Kidney glomerular epithelial cell (primary cell): ENCODE data around the gene GDPD3.
"Not testable (repeated sequence)": the region's sequence is repeated elsewhere in the genome, so short reads cannot be mapped to it uniquely, and the experiment has no call there.

Experiments used
- DNase-seq: peaks from one replicate; lab custom pipeline; 2025; lab: John Stamatoyannopoulos, UW

Gene GDPD3

GRCh38 chr16:30113031-30113710 is at the start of gene GDPD3:
Gene GDPD3 (minus strand): TSS chr16:30113537. CDS start chr16:30113478, 59 bp downstream.
- DNase-seq: no peak

- DNase-seq: no peak
Observed at GRCh38 chr16:30157214-30157613, 43.9 kb upstream of the GDPD3 start.

- DNase-seq: no peak
Observed at GRCh38 chr16:30155188-30155587, 41.9 kb upstream of the GDPD3 start.

GRCh38 chr16:30152517-30152916 is 39.2 kb upstream of the GDPD3 start:
- no peak for DNase-seq

- DNase-seq: no peak
Observed at GRCh38 chr16:30151091-30151490, 37.8 kb upstream of the GDPD3 start.

GRCh38 chr16:30149250-30149930 is 36.1 kb upstream of the GDPD3 start:
- DNase-seq: no peak

DNA sequence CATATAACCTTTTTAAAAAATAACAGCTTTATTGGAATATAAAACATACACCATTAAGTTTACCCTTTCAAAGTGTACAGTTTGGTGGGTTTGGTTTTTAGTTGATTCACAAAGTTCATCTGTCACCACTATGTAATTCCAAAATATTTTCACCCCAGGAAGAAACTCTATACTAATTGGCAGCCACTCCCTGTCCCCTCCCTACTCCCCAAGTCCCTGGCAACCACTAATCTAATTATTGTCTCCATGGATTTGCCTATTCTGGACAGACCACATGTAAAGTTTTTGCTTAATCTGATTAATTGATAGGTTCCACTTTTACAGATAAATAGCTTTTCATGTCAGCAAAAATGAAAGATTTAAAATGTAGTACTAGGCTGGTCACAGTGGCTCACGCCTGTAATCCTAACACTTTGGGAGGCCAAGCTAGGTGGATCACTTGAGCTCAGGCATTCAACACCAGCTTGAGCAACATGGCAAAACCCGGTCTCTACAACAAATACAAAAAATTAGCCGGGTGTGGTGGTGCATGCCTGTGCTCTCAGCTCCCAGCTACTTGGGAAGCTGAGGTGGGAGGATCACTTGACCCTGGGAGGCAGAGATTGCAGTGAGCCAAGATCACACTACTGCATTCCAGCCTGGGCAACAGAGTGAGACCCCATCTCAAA is 34.6 kb upstream of the GDPD3 start:
- no peak for DNase-seq

DNA sequence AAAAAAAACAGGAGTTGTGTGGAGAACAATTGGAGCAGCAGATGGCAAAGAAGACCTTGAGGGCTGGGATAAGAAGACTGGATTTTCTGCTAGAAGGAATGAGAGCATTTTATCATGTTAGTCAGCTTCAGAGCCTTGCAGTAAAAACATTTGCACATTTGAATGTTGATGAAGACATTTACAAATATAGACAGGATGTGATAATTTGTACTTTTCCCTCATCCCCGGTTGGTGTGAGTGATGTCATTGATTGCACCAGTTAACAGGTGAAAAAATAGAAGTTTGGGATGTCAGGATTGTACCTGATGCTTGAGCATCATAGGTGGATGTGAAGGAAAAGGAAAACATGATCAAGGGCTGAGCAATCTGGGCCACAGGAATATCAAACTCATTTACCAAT is 32.3 kb upstream of the GDPD3 start:
- DNase-seq: no peak

DNA sequence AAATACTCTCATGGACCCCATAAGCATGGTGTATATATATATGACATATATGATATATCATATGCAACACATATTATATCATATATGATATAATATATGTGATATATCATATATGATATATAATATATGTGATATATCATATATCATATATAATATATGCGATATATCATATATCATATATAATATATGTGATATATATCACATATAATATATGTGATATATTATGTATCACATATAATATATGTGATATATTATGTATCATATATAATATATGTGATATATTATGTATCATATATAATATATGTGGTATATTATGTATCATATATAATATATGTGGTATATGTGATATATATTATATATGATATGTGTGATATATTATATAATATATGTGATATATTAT is 31.6 kb upstream of the GDPD3 start:
- DNase-seq: no peak

DNA sequence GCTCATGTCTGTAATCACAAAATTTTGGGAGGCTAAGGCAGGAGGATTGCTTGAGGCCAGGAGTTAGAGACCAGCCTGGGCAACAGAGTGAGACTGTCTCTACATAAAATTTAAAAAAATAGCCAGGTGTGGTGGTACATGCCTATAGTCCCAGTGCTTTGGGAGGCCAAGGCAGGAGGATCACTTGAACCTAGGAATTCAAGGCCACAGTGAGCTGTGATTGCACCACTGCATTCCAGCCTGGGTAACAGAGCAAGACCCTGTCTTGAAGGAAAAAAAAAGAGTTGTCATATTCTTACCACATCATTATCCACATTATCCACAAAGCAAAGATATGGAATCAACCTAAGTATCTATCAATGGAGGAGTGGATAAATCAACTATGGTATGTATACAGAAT is 30.7 kb upstream of the GDPD3 start:
- DNase-seq: no peak

DNA sequence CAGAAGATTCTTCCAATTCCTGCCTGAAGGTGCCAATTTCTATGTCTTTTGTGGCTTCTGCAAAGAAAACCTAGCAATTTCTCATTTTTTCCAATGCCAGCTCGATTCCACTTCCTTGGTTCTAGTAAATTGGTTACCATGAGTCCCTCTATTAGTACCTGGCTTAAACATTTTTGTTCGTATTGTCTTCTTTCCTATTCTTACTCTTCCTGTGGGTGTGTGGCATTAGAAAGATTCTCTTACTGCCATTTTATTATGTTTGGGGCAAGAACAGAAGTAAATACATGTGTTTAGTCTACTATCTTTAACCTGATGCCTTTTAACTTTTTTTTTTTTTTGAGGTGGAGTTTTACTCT is 30.0 kb upstream of the GDPD3 start:
- no peak for DNase-seq

- DNase-seq: no peak
Observed at GRCh38 chr16:30142672-30143346, 29.5 kb upstream of the GDPD3 start.

- no peak for DNase-seq
Observed at GRCh38 chr16:30141750-30142149, 28.4 kb upstream of the GDPD3 start.

- DNase-seq: no peak
Observed at GRCh38 chr16:30139583-30140481, 26.5 kb upstream of the GDPD3 start.

- DNase-seq: no peak
Observed at GRCh38 chr16:30137897-30138296, 24.6 kb upstream of the GDPD3 start.

DNA sequence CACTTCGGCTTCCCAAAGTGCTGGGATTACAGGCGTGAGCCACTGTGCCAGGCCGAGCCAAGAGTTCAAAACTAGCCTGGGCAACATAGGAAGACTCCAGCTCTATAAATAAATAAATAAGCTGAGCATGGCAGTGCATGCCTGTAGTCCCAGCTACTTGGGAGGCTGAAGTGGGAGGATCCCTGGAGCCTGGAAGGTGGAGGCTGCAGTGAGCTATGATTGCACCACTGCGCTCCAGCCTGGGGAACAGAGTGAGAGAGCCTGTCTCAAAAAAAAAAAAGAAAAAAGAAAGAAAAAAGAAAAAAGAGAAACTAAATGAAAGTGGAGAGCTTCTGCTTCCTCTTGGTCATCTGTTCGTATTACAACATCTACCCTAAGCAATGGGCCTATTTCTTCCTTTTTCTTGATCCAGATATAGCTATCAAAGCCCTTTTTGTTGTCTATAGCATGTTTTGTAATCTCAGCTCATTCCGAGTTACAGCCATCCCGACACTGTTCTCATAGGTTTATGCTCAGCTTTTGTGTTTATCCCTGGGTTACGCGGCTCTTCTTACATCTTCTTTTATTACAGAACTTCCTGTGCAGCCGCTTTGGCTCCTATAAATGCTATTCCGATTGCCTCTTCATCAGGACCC is 23.8 kb upstream of the GDPD3 start:
- no peak for DNase-seq

GRCh38 chr16:30132591-30132990 is 19.3 kb upstream of the GDPD3 start:
- no peak for DNase-seq

DNA sequence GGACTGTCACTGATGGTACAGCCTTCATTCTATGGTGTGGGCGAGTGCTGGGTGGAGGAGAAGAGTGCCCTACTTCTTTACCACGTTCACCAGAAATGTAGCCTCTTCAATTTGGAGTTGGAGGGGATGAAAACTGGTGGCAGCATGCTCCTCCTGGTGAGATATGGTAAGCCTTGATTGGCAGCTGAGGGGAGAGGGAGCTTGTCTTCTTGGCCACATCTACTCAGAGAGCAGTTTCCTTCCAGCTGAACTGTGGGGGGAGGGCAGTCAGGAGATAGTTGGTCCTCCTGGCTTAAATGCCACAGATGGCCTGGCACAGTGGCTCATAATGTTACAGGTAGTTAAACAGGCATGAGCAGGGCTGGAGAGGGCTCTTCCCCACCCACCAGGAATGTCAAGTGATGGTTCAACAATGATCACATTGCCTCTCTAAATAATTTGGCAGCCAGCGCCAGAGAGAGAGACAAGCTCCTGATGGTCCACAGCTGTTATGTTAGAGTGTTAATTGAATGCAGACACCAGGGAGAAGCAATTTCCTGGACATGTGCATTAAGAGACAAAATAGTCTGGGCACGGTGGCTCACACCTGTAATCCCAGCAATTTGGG is 18.6 kb upstream of the GDPD3 start:
- DNase-seq: no peak

DNA sequence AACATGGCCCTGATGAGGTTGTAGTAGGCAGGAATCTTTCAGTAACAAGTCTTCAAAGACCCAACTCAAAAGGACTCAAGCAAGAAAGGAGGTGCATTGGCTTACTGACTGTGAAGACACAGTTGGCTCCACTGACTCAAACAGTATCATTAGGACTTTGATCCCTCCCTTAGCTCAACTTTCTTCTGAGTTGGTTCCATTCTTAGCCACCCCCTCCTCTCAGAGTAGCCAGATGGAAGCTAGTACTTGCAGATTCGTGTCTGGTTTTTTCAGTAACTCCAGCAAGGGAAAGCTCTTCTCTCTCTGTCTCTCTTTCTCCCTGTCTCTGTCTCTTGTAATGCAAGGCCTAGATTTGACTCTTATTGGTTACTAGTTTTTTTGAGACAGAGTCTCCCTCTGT is 14.7 kb upstream of the GDPD3 start:
- no peak for DNase-seq

DNA sequence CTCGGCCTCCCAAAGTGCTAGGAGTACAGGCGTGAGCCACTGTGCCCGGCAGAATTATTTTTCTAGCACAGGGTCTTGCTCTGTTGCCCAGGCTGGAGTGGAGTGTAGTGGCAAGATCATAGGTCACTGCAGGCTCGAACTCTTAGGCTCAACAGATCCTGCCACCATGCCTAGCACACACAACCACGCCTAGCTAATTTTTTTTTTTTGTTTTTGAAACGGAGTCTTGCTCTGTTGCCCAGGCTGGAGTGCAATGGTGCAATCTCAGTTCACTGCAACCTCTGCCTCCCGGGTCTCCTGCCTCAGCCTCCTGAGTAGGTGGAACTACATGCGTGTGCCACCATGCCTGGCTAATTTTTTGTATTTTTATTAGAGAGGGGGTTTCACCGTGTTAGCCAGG is 12.4 kb upstream of the GDPD3 start:
- DNase-seq: not testable (repeated sequence)

GRCh38 chr16:30124985-30125379 is 11.6 kb upstream of the GDPD3 start:
- no peak for DNase-seq
